ENCODE data around the gene RNFT1. TPM values are rescaled to one million over a fixed set of nuclear protein-coding genes. Genes with fewer than 3 reads are reported as not detected.
"Not testable (repeated sequence)": the region's sequence is repeated elsewhere in the genome, so short reads cannot be mapped to it uniquely, and the experiment has no call there.

RNFT1 gene
- total RNA-seq, 1 donor from 2014 or later, result 18.0 TPM

DNA sequence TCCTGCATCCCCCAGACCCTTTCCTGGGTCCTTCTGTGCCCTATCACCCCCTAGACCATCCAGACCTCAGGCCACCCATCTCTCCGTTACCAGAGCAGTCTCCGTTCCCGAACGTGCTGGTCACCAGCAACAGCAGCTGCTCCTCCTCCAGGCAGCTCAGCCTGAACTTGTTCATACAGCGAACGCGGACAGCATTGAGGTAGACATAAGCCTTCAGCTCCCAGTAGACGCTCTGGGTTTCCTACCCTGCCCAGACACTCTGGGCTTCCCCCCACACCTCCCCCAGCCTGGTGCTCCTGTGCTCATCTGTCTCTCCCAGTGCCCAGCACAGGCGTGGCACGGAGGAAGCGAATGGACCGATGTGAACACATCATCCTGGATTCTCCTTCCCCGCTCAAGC is 41.6 kb upstream of the RNFT1 start:
- no peak overlapping the region for H3K27ac ChIP-seq (ENCODE audit: low read depth, low read length)
- no peaks in the 10 kb centered on the region for H3K9me3 ChIP-seq (ENCODE audit: insufficient read depth, low read depth, low read length)
- H3K9ac ChIP-seq (ENCODE audit: low read length), result no peak overlapping the region
- no peaks in the 10 kb centered on the region for H3K4me1 ChIP-seq (ENCODE audit: insufficient read depth, low read length)
- Mint-ChIP-seq H3K4me3 (ENCODE audit: unreplicated experiment) (peak overlapping the region; percentile 45), H3K4me1 (ENCODE audit: low read depth, unreplicated experiment) (no peaks in the 10 kb centered on the region), H3K27me3 (ENCODE audit: low read depth, unreplicated experiment) (peaks cover 13% of the 10 kb centered on the region), H3K36me3 (ENCODE audit: low read depth, unreplicated experiment) (no peaks in the 10 kb centered on the region), H3K9me3 (ENCODE audit: unreplicated experiment) (peaks cover 3% of the 10 kb centered on the region), H3K27ac (ENCODE audit: unreplicated experiment) (no peak overlapping the region)
- H3K79me2 ChIP-seq (ENCODE audit: insufficient read depth, low read length), result no peaks in the 10 kb centered on the region
- H4K20me1 ChIP-seq (ENCODE audit: insufficient read depth, low read length), result no peaks in the 10 kb centered on the region
- no peaks in the 10 kb centered on the region for H3K36me3 ChIP-seq (ENCODE audit: insufficient read depth, low read length)
- no peak overlapping the region for H3K4me2 ChIP-seq (ENCODE audit: low read length)
- no peak overlapping the region for H3K4me3 ChIP-seq (ENCODE audit: insufficient read depth, low read depth, low read length)
- DNase-seq (ENCODE audit: low read depth) (no peak), FAIRE-seq (no peak)
- H3K27me3 ChIP-seq (ENCODE audit: insufficient read depth, low read length), result no peaks in the 10 kb centered on the region
- TF ChIP-seq, protein P1, sequence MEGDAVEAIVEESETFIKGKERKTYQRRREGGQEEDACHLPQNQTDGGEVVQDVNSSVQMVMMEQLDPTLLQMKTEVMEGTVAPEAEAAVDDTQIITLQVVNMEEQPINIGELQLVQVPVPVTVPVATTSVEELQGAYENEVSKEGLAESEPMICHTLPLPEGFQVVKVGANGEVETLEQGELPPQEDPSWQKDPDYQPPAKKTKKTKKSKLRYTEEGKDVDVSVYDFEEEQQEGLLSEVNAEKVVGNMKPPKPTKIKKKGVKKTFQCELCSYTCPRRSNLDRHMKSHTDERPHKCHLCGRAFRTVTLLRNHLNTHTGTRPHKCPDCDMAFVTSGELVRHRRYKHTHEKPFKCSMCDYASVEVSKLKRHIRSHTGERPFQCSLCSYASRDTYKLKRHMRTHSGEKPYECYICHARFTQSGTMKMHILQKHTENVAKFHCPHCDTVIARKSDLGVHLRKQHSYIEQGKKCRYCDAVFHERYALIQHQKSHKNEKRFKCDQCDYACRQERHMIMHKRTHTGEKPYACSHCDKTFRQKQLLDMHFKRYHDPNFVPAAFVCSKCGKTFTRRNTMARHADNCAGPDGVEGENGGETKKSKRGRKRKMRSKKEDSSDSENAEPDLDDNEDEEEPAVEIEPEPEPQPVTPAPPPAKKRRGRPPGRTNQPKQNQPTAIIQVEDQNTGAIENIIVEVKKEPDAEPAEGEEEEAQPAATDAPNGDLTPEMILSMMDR (IDR thresholded peaks at IDR 0.05; ENCODE audit: insufficient read depth, low read depth, low read length), result no peak
- TF ChIP-seq EZH2 (IDR thresholded peaks at IDR 0.05; ENCODE audit: insufficient read depth, low read length), result no peak
- no peak overlapping the region for H2AFZ ChIP-seq (ENCODE audit: low read depth, low read length)

DNA sequence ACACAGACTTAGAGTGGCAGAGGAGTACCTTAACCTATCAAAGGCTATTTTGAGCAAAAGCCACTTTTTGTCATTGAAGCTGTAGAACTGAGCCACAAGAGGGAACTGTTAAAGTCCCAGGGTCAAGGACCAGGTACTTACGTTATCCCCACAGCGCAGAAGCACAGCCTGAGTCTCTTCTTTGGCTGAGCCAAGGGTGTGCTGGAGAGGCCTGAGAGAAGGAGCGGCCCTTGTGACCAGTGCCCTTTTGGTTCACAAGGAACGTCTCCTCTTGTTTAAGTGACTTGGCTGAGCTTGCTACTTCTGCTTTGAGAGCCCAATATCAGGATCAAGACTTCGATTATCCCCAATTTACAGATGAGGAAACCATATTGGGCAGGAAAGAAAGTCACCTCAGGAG is 40.0 kb upstream of the RNFT1 start:
- not testable (repeated sequence) for FAIRE-seq; H3K27ac ChIP-seq (ENCODE audit: low read depth, low read length); H4K20me1 ChIP-seq (ENCODE audit: insufficient read depth, low read length)

DNA sequence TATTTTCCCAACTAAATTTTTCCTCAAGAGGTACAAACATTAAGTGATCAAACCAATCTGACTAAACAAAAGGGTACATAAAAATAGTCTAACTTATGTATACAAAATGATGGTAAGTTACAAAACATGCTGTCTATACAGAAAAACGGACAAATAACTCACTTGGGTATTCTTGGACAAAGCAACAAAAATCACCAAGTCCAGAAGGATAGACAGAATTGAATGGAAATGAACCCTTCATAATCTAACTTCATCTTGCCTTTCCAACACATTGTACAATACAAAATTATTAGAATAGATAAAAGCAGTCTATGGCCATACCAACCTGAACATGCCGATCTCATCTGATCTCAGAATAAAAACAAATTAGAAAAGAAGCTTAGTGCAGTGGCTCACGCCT is 37.9 kb upstream of the RNFT1 start:
- H3K9ac ChIP-seq (ENCODE audit: low read length); H3K9me3 Mint-ChIP-seq (ENCODE audit: unreplicated experiment); H3K27ac Mint-ChIP-seq (ENCODE audit: unreplicated experiment); H3K4me1 ChIP-seq (ENCODE audit: insufficient read depth, low read length); H3K4me3 Mint-ChIP-seq (ENCODE audit: unreplicated experiment); H4K20me1 ChIP-seq (ENCODE audit: insufficient read depth, low read length); H3K79me2 ChIP-seq (ENCODE audit: insufficient read depth, low read length); FAIRE-seq; H3K27ac ChIP-seq (ENCODE audit: low read depth, low read length); H3K4me3 ChIP-seq (ENCODE audit: insufficient read depth, low read depth, low read length); H3K27me3 ChIP-seq (ENCODE audit: insufficient read depth, low read length); H3K4me1 Mint-ChIP-seq (ENCODE audit: low read depth, unreplicated experiment); H2AFZ ChIP-seq (ENCODE audit: low read depth, low read length); DNase-seq (ENCODE audit: low read depth); H3K4me2 ChIP-seq (ENCODE audit: low read length); H3K36me3 ChIP-seq (ENCODE audit: insufficient read depth, low read length); H3K36me3 Mint-ChIP-seq (ENCODE audit: low read depth, unreplicated experiment); H3K9me3 ChIP-seq (ENCODE audit: insufficient read depth, low read depth, low read length): not testable (repeated sequence)
- peaks cover 13% of the 10 kb centered on the region for H3K27me3 Mint-ChIP-seq (ENCODE audit: low read depth, unreplicated experiment)

More for the DNA sequence above, 40.0 kb upstream of the RNFT1 start:
- H3K9ac ChIP-seq (ENCODE audit: low read length); H3K36me3 ChIP-seq (ENCODE audit: insufficient read depth, low read length); H3K4me3 Mint-ChIP-seq (ENCODE audit: unreplicated experiment); H3K4me1 ChIP-seq (ENCODE audit: insufficient read depth, low read length); H3K4me3 ChIP-seq (ENCODE audit: insufficient read depth, low read depth, low read length); H3K9me3 ChIP-seq (ENCODE audit: insufficient read depth, low read depth, low read length); H2AFZ ChIP-seq (ENCODE audit: low read depth, low read length); H3K79me2 ChIP-seq (ENCODE audit: insufficient read depth, low read length); H3K4me1 Mint-ChIP-seq (ENCODE audit: low read depth, unreplicated experiment); H3K9me3 Mint-ChIP-seq (ENCODE audit: unreplicated experiment); DNase-seq (ENCODE audit: low read depth); H3K4me2 ChIP-seq (ENCODE audit: low read length); H3K27ac Mint-ChIP-seq (ENCODE audit: unreplicated experiment); H3K36me3 Mint-ChIP-seq (ENCODE audit: low read depth, unreplicated experiment); H3K27me3 ChIP-seq (ENCODE audit: insufficient read depth, low read length): not testable (repeated sequence)
- peaks cover 13% of the 10 kb centered on the region for H3K27me3 Mint-ChIP-seq (ENCODE audit: low read depth, unreplicated experiment)

DNA sequence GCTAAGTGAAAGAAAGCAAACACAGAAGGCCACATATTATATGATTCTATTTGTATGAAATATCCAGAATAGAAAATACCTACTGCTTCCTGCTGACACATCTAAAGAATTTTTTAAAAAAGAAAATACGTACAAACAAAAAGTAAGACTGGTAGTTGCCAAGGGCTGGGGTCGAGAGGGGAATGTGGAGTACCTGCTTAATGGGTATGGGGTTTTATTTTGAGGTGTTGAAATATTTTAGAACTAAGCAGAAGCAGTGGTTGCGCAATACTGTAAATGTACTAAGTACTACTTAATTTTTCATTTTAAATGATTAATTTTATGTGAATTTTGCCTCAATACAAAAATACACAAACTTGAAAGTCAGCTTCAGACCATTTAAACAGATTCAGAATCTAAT is 32.1 kb upstream of the RNFT1 start:
- H3K4me3 ChIP-seq (ENCODE audit: insufficient read depth, low read depth, low read length); H3K4me1 ChIP-seq (ENCODE audit: insufficient read depth, low read length); H3K27ac ChIP-seq (ENCODE audit: low read depth, low read length); H3K9me3 ChIP-seq (ENCODE audit: insufficient read depth, low read depth, low read length); H3K4me1 Mint-ChIP-seq (ENCODE audit: low read depth, unreplicated experiment); H4K20me1 ChIP-seq (ENCODE audit: insufficient read depth, low read length); H3K36me3 ChIP-seq (ENCODE audit: insufficient read depth, low read length); H3K27ac Mint-ChIP-seq (ENCODE audit: unreplicated experiment); H2AFZ ChIP-seq (ENCODE audit: low read depth, low read length); H3K9me3 Mint-ChIP-seq (ENCODE audit: unreplicated experiment); FAIRE-seq; H3K36me3 Mint-ChIP-seq (ENCODE audit: low read depth, unreplicated experiment); DNase-seq (ENCODE audit: low read depth); H3K27me3 Mint-ChIP-seq (ENCODE audit: low read depth, unreplicated experiment); H3K9ac ChIP-seq (ENCODE audit: low read length); H3K79me2 ChIP-seq (ENCODE audit: insufficient read depth, low read length); H3K27me3 ChIP-seq (ENCODE audit: insufficient read depth, low read length); H3K4me2 ChIP-seq (ENCODE audit: low read length); H3K4me3 Mint-ChIP-seq (ENCODE audit: unreplicated experiment): not testable (repeated sequence)

DNA sequence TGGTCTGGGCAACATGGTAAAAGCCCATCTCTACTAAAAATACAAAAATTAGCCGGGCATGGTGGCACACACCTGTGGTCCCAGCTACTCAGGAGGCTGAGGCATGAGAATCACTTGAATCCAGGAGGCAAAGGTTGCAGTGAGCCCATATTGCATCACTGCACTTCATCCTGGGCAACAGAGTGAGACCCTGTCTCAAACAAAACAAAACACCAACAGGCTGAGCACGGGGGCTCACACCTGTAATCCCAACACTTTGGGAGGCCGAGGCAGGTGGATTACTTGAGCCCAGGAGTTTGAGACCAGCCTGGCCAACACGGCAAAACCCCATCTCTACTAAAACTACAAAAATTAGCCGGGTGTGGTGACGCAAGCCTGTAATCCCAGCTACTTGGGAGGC is 10.6 kb upstream of the RNFT1 start:
- not testable (repeated sequence) for H3K4me3 ChIP-seq (ENCODE audit: insufficient read depth, low read depth, low read length); H3K4me1 Mint-ChIP-seq (ENCODE audit: low read depth, unreplicated experiment); H3K27me3 Mint-ChIP-seq (ENCODE audit: low read depth, unreplicated experiment); H3K4me1 ChIP-seq (ENCODE audit: insufficient read depth, low read length); H3K27me3 ChIP-seq (ENCODE audit: insufficient read depth, low read length); H3K4me3 Mint-ChIP-seq (ENCODE audit: unreplicated experiment); H3K36me3 Mint-ChIP-seq (ENCODE audit: low read depth, unreplicated experiment); H4K20me1 ChIP-seq (ENCODE audit: insufficient read depth, low read length); H3K4me2 ChIP-seq (ENCODE audit: low read length); FAIRE-seq; H3K9ac ChIP-seq (ENCODE audit: low read length); H3K9me3 ChIP-seq (ENCODE audit: insufficient read depth, low read depth, low read length); H3K9me3 Mint-ChIP-seq (ENCODE audit: unreplicated experiment); H3K79me2 ChIP-seq (ENCODE audit: insufficient read depth, low read length); H3K27ac Mint-ChIP-seq (ENCODE audit: unreplicated experiment); H2AFZ ChIP-seq (ENCODE audit: low read depth, low read length); H3K36me3 ChIP-seq (ENCODE audit: insufficient read depth, low read length); DNase-seq (ENCODE audit: low read depth); H3K27ac ChIP-seq (ENCODE audit: low read depth, low read length)
